Left hindlimb (tissue), 1 donor: ENCODE data around the gene ATP5MG.
A peak's percentile ranks its signal among the peaks of the same experiment; 100 is the strongest.
"Not testable (repeated sequence)": the region's sequence is repeated elsewhere in the genome, so short reads cannot be mapped to it uniquely, and the experiment has no call there.

Source experiments
- DNase-seq: peaks from one replicate; pipeline ENCODE4 v3.0.0-alpha.2; 2018

Gene ATP5MG, protein sequence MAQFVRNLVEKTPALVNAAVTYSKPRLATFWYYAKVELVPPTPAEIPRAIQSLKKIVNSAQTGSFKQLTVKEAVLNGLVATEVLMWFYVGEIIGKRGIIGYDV

DNA sequence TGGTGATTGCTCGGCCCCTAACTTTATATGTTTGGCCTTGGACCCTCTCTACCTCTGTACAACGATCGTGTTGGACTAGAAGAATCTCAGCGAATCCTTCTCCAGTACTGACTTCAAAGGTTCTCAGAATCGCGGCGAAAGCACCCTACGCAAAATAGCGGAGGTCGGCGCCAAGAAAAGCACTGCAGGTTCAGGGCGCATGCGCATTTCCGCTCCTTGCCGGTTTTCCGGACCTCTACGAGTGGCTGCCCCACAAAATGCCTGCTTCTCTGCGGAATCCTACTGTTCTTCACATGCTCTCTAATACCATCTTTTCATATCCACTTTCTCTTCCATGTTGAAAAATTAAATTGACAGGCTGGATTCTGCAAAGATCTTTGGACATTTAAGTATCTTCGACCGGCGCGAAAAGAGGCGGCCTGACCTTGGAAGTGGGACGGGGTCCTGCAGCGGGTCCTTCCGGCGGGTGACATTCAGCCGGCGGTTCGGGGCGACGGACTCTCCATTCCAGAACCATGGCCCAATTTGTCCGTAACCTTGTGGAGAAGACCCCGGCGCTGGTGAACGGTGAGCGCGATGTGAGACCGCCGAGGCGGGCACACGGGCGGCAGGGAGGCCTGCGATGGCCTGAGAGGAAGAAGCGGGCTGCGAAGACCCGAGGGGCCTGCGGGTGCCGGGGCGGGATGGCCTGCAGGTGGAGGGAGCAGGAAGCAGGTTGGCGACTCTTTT, at the start of gene ATP5MG:
ATP5MG (plus strand) TSS at position 456 of the 729 bp plus-strand sequence; CDS start at position 516, 60 bp downstream.
- peak; percentile 91 for DNase-seq

GRCh38 chr11:118353084-118353710, 48.2 kb upstream of the ATP5MG start:
- DNase-seq = no peak

- DNase-seq = no peak
These were observed 43.3 kb upstream of the ATP5MG start for GRCh38 chr11:118358071-118358470.

GRCh38 chr11:118359295-118359958, 42.0 kb upstream of the ATP5MG start, which contains the start of gene UBE4A:
Gene UBE4A (plus strand): TSS chr11:118359600. CDS start chr11:118365081, 5,481 bp downstream.
- peak; percentile 93 for DNase-seq

GRCh38 chr11:118364956-118365615, 36.3 kb upstream of the ATP5MG start:
- DNase-seq = no peak

- no peak for DNase-seq
These were observed 35.1 kb upstream of the ATP5MG start for GRCh38 chr11:118366287-118366686.

- no peak for DNase-seq
These were observed 30.6 kb upstream of the ATP5MG start for GRCh38 chr11:118370774-118371173.

DNA sequence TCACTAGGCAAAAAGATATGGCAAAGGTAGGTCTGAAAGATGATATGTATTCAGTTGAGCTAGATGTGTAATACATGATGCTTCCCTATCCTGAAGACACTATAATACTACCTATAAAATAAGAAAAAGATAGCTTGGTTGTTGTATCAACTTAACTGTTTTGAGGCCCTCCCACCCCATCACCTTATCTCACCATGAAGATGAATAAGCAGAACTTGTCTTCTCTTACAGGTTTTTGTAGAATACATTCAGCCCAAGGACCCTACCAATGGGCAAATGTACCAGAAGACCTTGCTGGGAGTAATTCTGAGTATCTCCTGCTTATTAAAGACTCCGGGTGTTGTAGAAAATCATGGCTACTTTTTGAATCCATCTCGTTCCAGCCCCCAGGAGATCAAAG, 28.1 kb upstream of the ATP5MG start:
- DNase-seq = no peak

- no peak for DNase-seq
These were observed 27.5 kb upstream of the ATP5MG start for GRCh38 chr11:118373871-118374270.

- no peak for DNase-seq
These were observed 26.7 kb upstream of the ATP5MG start for GRCh38 chr11:118374729-118375128.

DNA sequence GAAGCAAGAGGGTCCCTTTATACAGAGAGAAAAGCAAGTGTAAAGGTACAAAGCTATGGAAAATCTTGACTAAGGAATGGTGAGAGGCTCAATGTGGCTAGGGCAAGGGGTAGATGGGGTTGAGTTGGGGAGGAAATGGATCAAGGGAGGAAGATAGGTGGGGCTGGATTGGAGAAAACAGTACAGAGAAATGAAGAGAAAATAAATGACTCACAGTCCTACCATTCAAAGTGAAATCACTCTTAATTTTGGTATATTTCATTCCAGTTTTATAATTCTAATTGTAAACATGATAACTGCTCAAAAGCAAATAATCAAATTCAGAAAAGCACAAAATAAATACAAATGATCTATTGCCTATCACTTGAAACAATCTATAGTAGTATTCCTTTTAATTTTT, 25.4 kb upstream of the ATP5MG start:
- DNase-seq = no peak

GRCh38 chr11:118379497-118379896, 21.9 kb upstream of the ATP5MG start:
- DNase-seq = no peak

- DNase-seq = no peak
These were observed 20.8 kb upstream of the ATP5MG start for GRCh38 chr11:118380571-118380970.

GRCh38 chr11:118382954-118383353, 18.5 kb upstream of the ATP5MG start:
- no peak for DNase-seq

DNA sequence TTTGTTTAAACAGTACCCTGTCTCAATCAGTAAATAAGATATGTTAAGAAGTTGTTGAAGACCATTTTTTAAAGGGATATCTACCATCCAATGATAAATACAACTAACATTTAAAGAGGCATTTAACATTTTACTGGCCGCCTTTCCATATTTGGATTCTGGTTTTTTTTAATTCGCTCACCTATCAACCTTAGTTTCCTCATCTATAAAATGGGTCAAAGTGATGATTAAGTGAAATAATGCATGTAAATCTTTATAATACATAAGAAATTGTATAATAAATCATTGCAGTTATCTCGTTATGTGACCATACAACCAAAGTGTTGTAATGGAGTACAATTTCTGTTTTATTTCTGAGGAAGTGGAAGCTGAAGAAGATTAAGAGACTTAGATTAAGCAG, 17.7 kb upstream of the ATP5MG start:
- DNase-seq = no peak

DNA sequence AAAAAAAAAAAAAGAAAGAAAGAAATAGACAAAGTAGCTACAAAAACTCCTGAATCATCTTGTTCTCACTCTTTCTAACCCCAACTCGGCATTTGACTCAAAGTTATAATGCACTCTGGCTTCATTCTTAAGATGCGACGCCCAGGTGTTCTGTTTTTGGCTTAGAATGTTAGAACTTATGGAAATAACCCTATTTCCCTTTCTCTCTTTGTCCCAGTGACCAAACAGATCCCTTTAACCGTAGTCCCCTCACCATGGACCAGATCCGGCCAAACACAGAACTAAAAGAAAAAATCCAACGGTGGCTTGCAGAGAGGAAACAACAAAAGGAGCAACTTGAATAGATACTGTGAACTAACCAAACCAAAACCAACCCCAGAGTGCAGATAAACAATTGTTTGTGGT, 5.3 kb upstream of the ATP5MG start:
- no peak for DNase-seq

- DNase-seq = no peak
These were observed 4.0 kb upstream of the ATP5MG start for GRCh38 chr11:118397448-118397847.

DNA sequence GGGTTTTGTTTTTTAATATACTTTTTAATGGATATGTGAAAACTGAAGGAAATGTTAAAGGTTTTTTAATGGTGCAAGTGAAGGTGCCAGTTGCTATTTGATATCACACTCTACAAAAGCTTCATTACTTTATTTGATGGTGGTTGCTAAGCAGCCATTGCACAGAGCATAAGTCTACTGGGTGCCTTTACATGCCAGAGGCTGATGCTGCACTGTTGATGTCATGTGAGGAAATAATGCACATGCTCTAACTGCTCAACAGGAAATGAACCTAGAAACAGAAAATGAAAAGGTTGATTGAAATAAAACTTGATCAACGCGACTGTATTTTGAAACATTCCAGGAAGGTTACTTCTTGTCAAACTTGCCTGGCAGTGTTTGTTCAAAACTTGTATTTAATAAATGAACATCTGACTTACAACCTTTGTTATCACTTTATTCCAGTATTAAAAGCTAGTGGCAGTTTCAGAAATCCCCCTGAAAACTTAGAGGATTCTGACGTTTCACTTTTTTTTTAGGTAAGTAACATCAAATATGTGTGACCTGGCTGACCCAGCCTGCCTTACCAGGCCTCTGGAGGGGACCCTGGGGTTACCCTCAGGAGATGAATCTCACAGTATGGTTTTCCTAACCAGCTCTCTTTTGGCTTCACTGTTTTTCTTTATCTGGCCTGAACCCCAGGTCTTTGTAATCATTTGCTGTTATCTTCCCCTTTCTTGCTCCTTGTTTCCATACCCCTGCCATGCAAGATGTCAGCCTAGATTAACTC, 2.4 kb upstream of the ATP5MG start:
- DNase-seq = no peak

DNA sequence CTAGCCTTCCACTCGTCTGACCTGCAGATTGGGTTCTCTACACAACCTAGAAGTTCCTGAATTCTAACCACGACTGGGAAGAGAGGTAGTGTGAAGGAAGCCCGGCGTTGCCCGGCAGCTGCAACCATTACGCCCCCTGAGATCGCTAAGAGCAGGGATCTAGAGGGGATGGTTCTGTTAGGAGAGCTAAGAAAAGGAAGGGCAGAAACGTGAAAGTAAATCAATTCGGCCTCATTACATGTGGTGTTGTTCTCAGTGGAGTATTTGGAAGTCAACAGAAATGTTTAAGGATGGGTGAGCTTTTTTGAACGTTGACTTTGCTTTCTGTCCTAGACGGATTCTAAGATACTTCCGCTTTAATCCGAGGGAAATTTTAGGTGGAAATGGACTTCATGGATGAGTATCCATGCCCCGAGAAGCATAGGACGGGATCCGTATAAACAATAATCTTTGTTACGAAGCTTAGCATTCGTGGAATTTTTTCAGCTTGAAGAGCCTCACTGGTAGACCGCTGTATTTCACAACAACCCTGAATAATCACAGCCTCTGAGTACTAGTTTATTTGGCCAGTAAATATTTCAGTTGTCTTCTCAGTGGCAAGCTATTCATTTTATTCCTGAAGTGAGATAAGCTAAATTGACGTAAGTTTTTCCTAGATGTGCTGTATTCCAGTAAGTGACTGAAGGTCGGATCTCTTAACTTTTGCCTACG, 629 bp downstream of the ATP5MG start:
- no peak for DNase-seq

DNA sequence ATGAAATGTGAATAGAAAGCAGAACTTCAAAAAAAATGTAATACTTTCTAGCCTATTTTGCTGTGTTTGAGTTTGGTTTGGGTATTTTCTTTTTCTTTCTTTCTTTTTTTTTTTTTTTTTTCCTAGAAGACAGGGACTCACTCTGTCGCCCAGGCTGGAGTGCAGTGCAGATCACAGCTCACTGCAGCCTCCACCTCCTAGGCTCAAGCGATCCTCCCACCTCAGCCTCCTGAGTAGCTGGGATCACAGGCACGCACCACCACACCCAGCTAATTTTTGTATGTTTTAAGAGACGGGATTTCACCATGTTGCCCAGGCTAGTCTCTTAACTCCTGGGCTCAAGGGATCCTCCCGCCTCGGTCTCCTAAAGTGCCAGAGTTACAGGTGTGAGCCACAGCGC, 1.2 kb downstream of the ATP5MG start:
- DNase-seq = not testable (repeated sequence)

GRCh38 chr11:118406599-118407166, 5.3 kb downstream of the ATP5MG start:
- no peak for DNase-seq
